ENCODE data around the gene SLC10A7.

Gene SLC10A7

GRCh38 chr4:146333895-146334262, 187.9 kb downstream of the SLC10A7 start:
- H3K4me3 ChIP-seq (ENCODE audit: insufficient read depth in 1 of 2, low read depth in 1 of 2, low read length in 2 of 2): peak overlapping the region in 1 of 2 experiments; percentile 0
- no peak overlapping the region for H2BK12ac ChIP-seq (ENCODE audit: low read length in 2 of 2)
- 82% methylated on average over 2 of the region's 2 CpGs for WGBS
- no peak overlapping the region for H4K91ac ChIP-seq (ENCODE audit: low read length)
- H3K18ac ChIP-seq (ENCODE audit: low read depth in 1 of 2, low read length in 2 of 2): peak overlapping the region in 1 of 2 experiments; percentile 37
- no peak overlapping the region for H2AFZ ChIP-seq (ENCODE audit: low read depth, low read length)
- no peak overlapping the region for H2BK15ac ChIP-seq (ENCODE audit: low read depth, poor library complexity, severe bottlenecking)
- no peak overlapping the region for H3K4me2 ChIP-seq (ENCODE audit: low read length, poor library complexity, severe bottlenecking)
- no peak for DNase-seq
- H4K8ac ChIP-seq (ENCODE audit: low read length): no peak overlapping the region
- no peaks in the 10 kb centered on the region for H3K9me3 ChIP-seq (ENCODE audit: control insufficient read depth, low read length)
- no peaks in the 10 kb centered on the region for H3K36me3 ChIP-seq (ENCODE audit: control insufficient read depth in 1 of 2, insufficient read depth in 2 of 2, low read depth in 1 of 2, low read length in 2 of 2)
- H3K4ac ChIP-seq (ENCODE audit: low read depth in 1 of 2, low read length in 2 of 2): no peak overlapping the region
- no peak overlapping the region for H2BK5ac ChIP-seq (ENCODE audit: low read depth, low read length, poor library complexity, severe bottlenecking)
- H3K4me1 ChIP-seq (ENCODE audit: control insufficient read depth, insufficient read depth, low read depth, low read length): no peaks in the 10 kb centered on the region
- no peak overlapping the region for H3K9ac ChIP-seq (ENCODE audit: low read length)
- H3K14ac ChIP-seq (ENCODE audit: low read length in 2 of 2): no peak overlapping the region
- H3K27me3 ChIP-seq (ENCODE audit: control insufficient read depth in 1 of 2, insufficient read depth in 1 of 2, low read length in 2 of 2): no peaks in the 10 kb centered on the region
- H3K27ac ChIP-seq (ENCODE audit: low read length, poor library complexity, severe bottlenecking): peak overlapping the region; percentile 16
- H2BK120ac ChIP-seq (ENCODE audit: low read depth, low read length): no peak overlapping the region
- H3K79me1 ChIP-seq (replicated peaks; ENCODE audit: low read length, poor library complexity, severe bottlenecking): peaks cover 1% of the 10 kb centered on the region
- H3K23ac ChIP-seq (ENCODE audit: low read length in 2 of 2): no peak overlapping the region
- peak overlapping the region; percentile 54 for H2AK5ac ChIP-seq (ENCODE audit: low read length, severe bottlenecking)

- Histone ChIP-seq H2BK15ac (ENCODE audit: low read depth, poor library complexity, severe bottlenecking) (no peak overlapping the region), H2BK5ac (ENCODE audit: low read depth, low read length, poor library complexity, severe bottlenecking) (no peak overlapping the region), H4K91ac (ENCODE audit: low read length) (no peak overlapping the region), H3K23ac (ENCODE audit: low read length in 2 of 2) (no peak overlapping the region), H3K4me1 (ENCODE audit: control insufficient read depth, insufficient read depth, low read depth, low read length) (peaks cover 2% of the 10 kb centered on the region), H2AK5ac (ENCODE audit: low read length, severe bottlenecking) (no peak overlapping the region), H3K27ac (ENCODE audit: low read length, poor library complexity, severe bottlenecking) (peak overlapping the region; percentile 16), H3K36me3 (ENCODE audit: control insufficient read depth in 1 of 2, insufficient read depth in 2 of 2, low read depth in 1 of 2, low read length in 2 of 2) (no peaks in the 10 kb centered on the region), H3K18ac (ENCODE audit: low read depth in 1 of 2, low read length in 2 of 2) (peak overlapping the region; percentile 37 to 76), H3K9ac (ENCODE audit: low read length) (no peak overlapping the region), H2AFZ (ENCODE audit: low read depth, low read length) (no peak overlapping the region), H3K27me3 (ENCODE audit: control insufficient read depth in 1 of 2, insufficient read depth in 1 of 2, low read length in 2 of 2) (no peaks in the 10 kb centered on the region), H4K8ac (ENCODE audit: low read length) (peak overlapping the region; percentile 23), H2BK12ac (ENCODE audit: low read length in 2 of 2) (no peak overlapping the region), H3K4me2 (ENCODE audit: low read length, poor library complexity, severe bottlenecking) (no peak overlapping the region), H3K9me3 (ENCODE audit: control insufficient read depth, low read length) (no peaks in the 10 kb centered on the region), H3K79me1 (replicated peaks; ENCODE audit: low read length, poor library complexity, severe bottlenecking) (peaks cover 1% of the 10 kb centered on the region), H2BK120ac (ENCODE audit: low read depth, low read length) (no peak overlapping the region), H3K4me3 (ENCODE audit: insufficient read depth in 1 of 2, low read depth in 1 of 2, low read length in 2 of 2) (peak overlapping the region in 1 of 2 experiments; percentile 0), H3K14ac (ENCODE audit: low read length in 2 of 2) (peak overlapping the region in 1 of 2 experiments; percentile 9), H3K4ac (ENCODE audit: low read depth in 1 of 2, low read length in 2 of 2) (no peak overlapping the region)
- 59% methylated on average over 3 of the region's 4 CpGs for WGBS
- DNase-seq: peak; percentile 74
Observed at GRCh38 chr4:146333187-146333894, 188.4 kb downstream of the SLC10A7 start.

GRCh38 chr4:146330392-146330791, 191.3 kb downstream of the SLC10A7 start:
- Histone ChIP-seq H3K9me3 (ENCODE audit: control insufficient read depth, low read length) (no peaks in the 10 kb centered on the region), H3K4me2 (ENCODE audit: low read length, poor library complexity, severe bottlenecking) (no peak overlapping the region), H3K23ac (ENCODE audit: low read length in 2 of 2) (no peak overlapping the region), H3K4ac (ENCODE audit: low read depth in 1 of 2, low read length in 2 of 2) (no peak overlapping the region), H2AK5ac (ENCODE audit: low read length, severe bottlenecking) (no peak overlapping the region), H3K18ac (ENCODE audit: low read depth in 1 of 2, low read length in 2 of 2) (peak overlapping the region in 1 of 2 experiments; percentile 58), H3K4me1 (ENCODE audit: control insufficient read depth, insufficient read depth, low read depth, low read length) (peaks cover 4% of the 10 kb centered on the region), H4K91ac (ENCODE audit: low read length) (no peak overlapping the region), H3K27me3 (ENCODE audit: control insufficient read depth in 1 of 2, insufficient read depth in 1 of 2, low read length in 2 of 2) (no peaks in the 10 kb centered on the region), H2BK120ac (ENCODE audit: low read depth, low read length) (no peak overlapping the region), H2BK15ac (ENCODE audit: low read depth, poor library complexity, severe bottlenecking) (no peak overlapping the region), H2AFZ (ENCODE audit: low read depth, low read length) (no peak overlapping the region), H3K36me3 (ENCODE audit: control insufficient read depth in 1 of 2, insufficient read depth in 2 of 2, low read depth in 1 of 2, low read length in 2 of 2) (no peaks in the 10 kb centered on the region), H3K27ac (ENCODE audit: low read length, poor library complexity, severe bottlenecking) (no peak overlapping the region), H3K4me3 (ENCODE audit: insufficient read depth in 1 of 2, low read depth in 1 of 2, low read length in 2 of 2) (no peak overlapping the region), H3K9ac (ENCODE audit: low read length) (no peak overlapping the region), H2BK12ac (ENCODE audit: low read length in 2 of 2) (no peak overlapping the region), H4K8ac (ENCODE audit: low read length) (no peak overlapping the region), H2BK5ac (ENCODE audit: low read depth, low read length, poor library complexity, severe bottlenecking) (no peak overlapping the region), H3K79me1 (replicated peaks; ENCODE audit: low read length, poor library complexity, severe bottlenecking) (peaks cover 6% of the 10 kb centered on the region), H3K14ac (ENCODE audit: low read length in 2 of 2) (no peak overlapping the region)
- no peak for DNase-seq
- WGBS: 33% methylated on average over 1 of the region's 4 CpGs

- peak; percentile 60 for DNase-seq
- no peak overlapping the region for H3K4me2 ChIP-seq (ENCODE audit: low read length, poor library complexity, severe bottlenecking)
- peak overlapping the region; percentile 46 for H3K9ac ChIP-seq (ENCODE audit: low read length)
- H3K23ac ChIP-seq (ENCODE audit: low read length in 2 of 2): no peak overlapping the region
- H3K4ac ChIP-seq (ENCODE audit: low read depth in 1 of 2, low read length in 2 of 2): no peak overlapping the region
- H2AK5ac ChIP-seq (ENCODE audit: low read length, severe bottlenecking): no peak overlapping the region
- no peaks in the 10 kb centered on the region for H3K36me3 ChIP-seq (ENCODE audit: control insufficient read depth in 1 of 2, insufficient read depth in 2 of 2, low read depth in 1 of 2, low read length in 2 of 2)
- no peak overlapping the region for H2BK120ac ChIP-seq (ENCODE audit: low read depth, low read length)
- no peaks in the 10 kb centered on the region for H3K27me3 ChIP-seq (ENCODE audit: control insufficient read depth in 1 of 2, insufficient read depth in 1 of 2, low read length in 2 of 2)
- H3K14ac ChIP-seq (ENCODE audit: low read length in 2 of 2): no peak overlapping the region
- peaks cover 6% of the 10 kb centered on the region for H3K79me1 ChIP-seq (replicated peaks; ENCODE audit: low read length, poor library complexity, severe bottlenecking)
- H3K27ac ChIP-seq (ENCODE audit: low read length, poor library complexity, severe bottlenecking): peak overlapping the region; percentile 88
- H2AFZ ChIP-seq (ENCODE audit: low read depth, low read length): no peak overlapping the region
- H4K91ac ChIP-seq (ENCODE audit: low read length): no peak overlapping the region
- H2BK12ac ChIP-seq (ENCODE audit: low read length in 2 of 2): no peak overlapping the region
- H2BK5ac ChIP-seq (ENCODE audit: low read depth, low read length, poor library complexity, severe bottlenecking): no peak overlapping the region
- peaks cover 4% of the 10 kb centered on the region for H3K4me1 ChIP-seq (ENCODE audit: control insufficient read depth, insufficient read depth, low read depth, low read length)
- no peaks in the 10 kb centered on the region for H3K9me3 ChIP-seq (ENCODE audit: control insufficient read depth, low read length)
- H3K4me3 ChIP-seq (ENCODE audit: insufficient read depth in 1 of 2, low read depth in 1 of 2, low read length in 2 of 2): no peak overlapping the region
- no peak overlapping the region for H3K18ac ChIP-seq (ENCODE audit: low read depth in 1 of 2, low read length in 2 of 2)
- H2BK15ac ChIP-seq (ENCODE audit: low read depth, poor library complexity, severe bottlenecking): no peak overlapping the region
- no peak overlapping the region for H4K8ac ChIP-seq (ENCODE audit: low read length)
Observed at GRCh38 chr4:146329050-146329716, 192.6 kb downstream of the SLC10A7 start.

All from mesenchymal stem cell (in vitro differentiated cells and primary cell).